Measurements from ENCODE around the gene PPP1R26.
"Not testable (repeated sequence)": the region's sequence is repeated elsewhere in the genome, so short reads cannot be mapped to it uniquely, and the experiment has no call there.

- TF ChIP-seq POLR2AphosphoS5 (IDR thresholded peaks at IDR 0.05); CTCF (IDR thresholded peaks at IDR 0.05); POLR2A (IDR thresholded peaks at IDR 0.05; ENCODE audit: low read depth): not testable (repeated sequence)
These were observed 41.9 kb upstream of the PPP1R26 start for GRCh38 chr9:135437696-135438095.

Measured in esophagus muscularis mucosa (tissue), 3 donors.